GM18502 (cell line): ENCODE measurements around the gene DHRS3.

Experiments
- ATAC-seq: cut with Tn5 transposase; IDR thresholded peaks from one replicate; pipeline ENCODE4 v1.9.1; 2021; ENCODE audit warnings: mild to moderate bottlenecking; ENCODE audit not compliant: unreplicated experiment, poor library complexity

The DHRS3 gene

DNA sequence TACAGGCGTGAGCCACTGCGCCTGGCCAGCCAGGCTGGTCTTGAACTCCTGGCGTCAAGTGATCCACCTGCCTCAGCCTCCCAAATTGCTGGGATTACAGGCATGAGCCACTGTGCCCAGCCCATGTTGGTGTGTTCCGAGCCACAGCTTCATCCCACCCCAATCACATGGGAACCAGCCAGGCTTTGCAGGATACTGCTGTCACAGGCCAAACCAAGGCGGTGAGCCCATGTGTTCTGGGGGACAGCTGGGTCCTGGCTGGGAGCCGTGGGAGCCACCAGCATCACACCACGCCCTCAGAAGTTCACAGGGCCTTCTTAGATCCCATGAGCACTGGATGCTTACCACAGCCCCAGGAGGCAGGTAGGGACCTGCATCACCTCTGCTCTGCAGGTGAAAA, 56.9 kb downstream of the DHRS3 start:
- no peak for ATAC-seq

DNA sequence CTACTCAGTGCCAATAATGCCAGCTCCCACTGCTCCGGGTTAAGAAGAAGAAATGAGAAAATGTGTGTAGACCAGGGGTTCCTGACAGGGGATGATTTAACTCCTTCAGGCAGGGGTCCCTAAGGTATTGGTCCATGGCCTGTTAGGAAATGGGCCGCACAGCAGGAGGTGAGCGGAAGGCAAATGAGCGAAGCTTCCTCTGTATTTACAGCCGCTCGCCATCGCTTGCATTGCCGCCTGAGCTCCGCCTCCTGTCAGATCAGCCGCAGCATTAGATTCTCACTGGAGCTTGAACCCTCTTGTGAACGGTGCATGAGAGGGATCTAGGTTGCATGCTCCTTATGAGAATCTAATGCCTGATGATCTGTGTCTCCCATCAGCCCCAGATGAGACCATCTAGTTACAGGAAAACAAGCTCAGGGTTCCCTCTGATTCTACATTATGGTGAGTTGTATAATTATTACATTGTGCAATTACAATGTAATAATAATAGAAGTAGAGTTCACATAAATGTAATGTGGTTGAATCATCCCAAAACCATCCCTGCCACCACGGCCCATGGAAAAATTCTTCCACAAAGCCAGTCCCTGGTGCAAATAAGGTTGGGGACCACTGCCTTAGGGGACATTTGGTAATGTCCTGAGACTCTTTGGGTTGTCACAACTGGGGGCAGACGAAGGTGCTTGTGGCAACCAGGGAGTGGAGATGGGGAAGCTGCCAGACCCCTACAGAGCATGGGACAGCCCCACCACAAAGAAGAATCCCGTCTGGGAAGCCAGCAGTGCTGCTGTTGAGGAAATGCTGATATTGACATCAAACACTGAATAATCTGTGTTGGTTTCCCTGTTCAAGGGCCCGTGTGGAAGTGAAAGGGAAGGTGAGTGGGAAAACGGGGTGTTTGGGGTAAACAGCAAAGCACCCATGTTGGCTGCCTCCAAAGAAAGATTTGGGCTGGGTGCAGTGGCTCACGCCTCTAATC, 60.8 kb downstream of the DHRS3 start:
- no peak for ATAC-seq

DNA sequence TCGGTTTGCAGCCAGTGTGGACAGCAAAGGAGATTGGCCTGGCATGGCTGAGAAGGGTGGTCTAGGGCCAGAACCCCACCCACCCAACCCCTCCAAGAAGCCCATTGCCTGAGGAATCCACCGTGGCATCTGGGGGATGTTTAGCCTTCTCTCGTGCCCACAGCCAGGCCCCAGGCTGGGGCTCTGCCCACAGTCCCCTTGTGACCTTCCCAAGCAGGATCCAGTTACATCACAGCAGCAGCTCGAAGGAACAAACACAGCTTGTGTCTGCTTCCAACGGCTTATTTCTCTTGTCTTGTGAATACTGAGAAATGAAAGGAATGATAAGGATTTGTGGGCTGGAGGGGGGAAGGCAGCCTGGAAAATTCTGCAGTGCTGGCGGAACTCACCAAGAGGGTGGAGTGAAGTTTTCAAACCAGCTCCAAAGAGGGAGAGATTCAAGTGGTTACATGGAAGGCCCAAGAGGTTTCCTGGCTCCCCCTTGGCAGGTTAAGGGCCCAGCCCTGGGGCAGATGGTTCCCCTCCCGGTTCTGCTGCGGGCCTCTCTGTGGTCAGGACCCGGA, 61.6 kb downstream of the DHRS3 start:
- no peak for ATAC-seq

- no peak for ATAC-seq
These were observed 62.3 kb downstream of the DHRS3 start for GRCh38 chr1:12555411-12556367.

- ATAC-seq = no peak
These were observed 63.3 kb downstream of the DHRS3 start for GRCh38 chr1:12554521-12555305.

- ATAC-seq = no peak
These were observed 64.0 kb downstream of the DHRS3 start for GRCh38 chr1:12553963-12554362.

DNA sequence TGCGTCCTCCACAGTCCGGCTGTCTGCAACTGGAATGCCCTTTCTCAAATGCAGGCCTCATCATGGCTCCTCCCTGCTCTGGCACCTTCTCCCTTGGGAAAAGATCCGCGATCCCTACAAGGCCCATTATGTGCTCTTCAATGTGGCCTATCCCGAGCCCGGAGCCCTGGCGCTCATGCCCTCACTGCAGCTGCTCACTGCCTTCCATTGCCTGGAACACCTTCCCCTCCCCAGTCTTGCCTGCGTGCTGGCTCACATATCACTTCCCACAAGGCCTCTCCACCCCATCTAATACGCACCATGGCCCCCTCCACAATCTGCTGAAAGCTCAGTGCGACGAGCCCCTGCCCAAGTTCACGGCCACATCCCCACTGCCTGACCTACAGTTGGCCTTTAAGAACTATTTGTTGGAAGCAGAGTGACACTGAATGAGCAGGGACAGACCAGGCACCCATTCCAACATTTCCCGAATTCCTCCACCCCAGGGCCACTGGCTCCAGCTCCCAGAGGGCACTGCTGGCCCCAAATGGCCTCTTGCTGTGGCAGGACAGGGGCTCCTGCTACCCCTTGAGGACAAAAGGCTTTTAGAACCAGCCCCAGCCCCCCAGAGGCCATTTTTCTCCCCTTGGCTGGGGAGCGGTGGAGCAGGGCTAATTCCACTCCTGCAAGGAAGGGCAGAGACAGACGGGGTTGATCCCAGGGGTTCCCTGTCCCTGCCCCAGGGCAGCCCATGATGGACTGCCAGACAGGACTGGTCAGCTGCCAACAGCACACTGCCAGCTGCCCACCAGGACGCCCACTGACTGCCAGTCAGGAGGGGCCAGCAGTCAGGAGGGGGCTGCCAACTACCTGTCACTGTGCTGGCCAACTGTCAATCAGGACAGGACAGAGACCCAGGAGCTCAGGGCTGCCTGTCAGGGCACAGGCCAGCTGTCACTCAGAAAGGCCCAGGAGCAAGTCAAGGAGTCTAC, 64.8 kb downstream of the DHRS3 start:
- ATAC-seq = no peak

- ATAC-seq = no peak
These were observed 65.7 kb downstream of the DHRS3 start for GRCh38 chr1:12552111-12552888.

DNA sequence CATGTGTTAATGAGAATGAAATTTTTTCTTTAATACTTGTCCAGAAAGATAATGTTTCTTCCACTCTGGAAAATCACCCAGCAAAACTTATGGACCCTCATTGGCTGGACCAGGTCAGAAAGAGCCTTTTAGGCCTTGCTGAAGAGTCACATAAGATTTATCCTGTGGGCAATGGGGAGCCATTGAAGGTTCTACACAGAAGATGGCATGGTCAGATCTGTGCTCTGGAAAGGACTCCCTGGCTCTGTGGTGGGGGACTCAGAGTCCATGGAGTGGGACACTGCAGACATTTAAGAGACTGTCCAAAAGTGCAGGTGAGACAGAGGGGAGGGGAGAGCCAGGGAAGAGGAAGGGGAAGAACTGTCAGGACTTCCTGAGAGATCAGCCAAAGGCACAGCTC, 66.4 kb downstream of the DHRS3 start:
- ATAC-seq = no peak

DNA sequence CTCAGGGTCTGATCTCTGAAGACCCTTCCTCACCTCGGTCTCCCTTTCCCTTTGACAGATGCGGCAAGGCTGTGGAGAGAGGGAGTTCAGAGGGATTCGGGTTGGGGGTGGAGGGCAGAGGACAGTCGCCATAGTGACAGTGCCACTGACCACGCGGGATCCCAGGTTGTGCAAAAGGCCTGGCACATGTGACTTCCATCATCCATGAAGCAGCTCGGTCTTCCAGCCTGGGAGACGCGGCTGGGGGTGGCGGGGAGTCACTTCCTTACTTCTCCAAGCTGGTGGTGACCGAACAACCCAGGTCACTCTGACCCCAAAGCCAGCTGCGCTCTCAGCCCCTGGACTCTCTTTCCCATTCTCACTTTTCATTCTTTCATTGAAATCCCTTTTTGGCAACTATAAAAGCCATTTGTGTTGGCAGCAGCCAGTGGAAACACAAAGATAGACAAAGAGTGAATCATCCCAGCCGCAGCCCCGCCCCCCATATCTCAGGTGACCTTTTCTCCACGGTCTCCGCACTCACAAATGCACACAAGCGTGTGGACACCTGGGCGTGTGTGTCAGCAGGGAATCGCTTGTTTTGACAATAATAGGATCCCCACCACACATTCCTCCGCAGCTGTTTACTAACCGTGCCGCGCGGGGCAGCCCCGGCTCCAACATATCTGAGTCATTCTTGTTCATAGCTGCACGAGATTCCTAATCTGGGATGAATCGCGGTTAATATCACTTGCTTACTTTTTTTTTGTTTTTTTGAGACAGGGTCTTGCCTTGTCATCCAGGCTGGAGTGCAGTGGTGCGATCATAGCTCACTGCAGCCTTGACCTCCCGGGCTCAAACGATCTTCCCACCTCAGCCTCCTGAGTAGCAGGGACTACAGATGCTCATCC, 68.3 kb downstream of the DHRS3 start:
- no peak for ATAC-seq

DNA sequence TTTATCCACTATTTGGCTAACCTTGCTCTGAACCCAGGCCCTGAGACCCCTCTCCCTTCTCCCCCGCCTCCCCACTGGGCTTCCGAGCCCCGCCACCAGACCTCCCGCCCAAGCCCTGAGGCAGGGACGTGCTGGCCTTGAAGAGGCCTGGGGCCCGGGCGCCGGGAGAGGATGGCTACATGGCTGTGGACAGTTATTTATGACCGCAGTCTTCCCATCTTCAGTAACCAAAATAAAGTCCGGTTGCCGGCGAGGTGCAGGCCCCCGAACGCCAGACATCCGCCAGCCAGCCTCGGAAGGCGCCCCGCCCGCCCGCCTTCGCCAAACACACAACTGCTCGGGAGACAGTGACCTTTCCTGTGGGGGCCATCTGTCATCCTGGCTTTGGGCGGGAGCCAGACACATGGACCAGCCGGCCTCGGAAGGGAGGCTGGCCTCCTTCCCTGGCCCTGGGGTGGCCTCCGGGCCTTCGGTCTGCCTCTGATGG, 69.0 kb downstream of the DHRS3 start:
- no peak for ATAC-seq

DNA sequence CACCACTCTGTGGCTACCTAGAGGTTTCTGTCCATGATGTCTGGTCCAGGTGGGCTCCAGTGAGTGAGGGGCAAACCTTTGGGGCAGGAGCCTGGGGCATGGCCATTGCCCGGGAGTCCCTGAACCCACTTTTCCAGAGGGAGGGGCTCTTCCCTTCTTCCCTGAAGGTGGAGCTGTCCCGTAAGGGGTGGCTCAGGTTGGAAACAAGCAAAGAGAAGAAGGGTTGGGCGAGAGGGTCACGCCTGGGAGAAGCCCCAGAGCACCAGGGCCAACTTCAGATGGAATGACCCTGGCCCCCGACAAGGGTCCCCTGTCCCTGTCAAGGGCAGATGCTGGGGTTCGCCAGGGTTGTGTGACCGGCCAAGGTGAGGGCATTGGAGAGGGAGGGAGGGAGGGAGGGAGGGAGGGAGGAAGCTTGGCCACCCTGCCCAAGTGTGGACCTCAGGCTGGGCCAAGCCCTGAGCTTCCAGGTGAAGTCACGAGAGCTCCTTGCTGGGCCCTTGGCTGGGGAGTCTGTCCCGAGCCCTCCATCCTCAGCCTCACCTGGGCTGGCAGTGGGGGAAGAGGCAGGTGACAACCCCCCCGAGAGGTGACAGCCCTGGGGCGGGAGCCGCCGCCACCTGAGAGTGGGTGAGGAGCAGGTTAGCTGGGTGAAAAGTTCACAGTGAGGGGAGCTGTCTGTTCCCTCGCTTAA, 69.6 kb downstream of the DHRS3 start:
- ATAC-seq = no peak

DNA sequence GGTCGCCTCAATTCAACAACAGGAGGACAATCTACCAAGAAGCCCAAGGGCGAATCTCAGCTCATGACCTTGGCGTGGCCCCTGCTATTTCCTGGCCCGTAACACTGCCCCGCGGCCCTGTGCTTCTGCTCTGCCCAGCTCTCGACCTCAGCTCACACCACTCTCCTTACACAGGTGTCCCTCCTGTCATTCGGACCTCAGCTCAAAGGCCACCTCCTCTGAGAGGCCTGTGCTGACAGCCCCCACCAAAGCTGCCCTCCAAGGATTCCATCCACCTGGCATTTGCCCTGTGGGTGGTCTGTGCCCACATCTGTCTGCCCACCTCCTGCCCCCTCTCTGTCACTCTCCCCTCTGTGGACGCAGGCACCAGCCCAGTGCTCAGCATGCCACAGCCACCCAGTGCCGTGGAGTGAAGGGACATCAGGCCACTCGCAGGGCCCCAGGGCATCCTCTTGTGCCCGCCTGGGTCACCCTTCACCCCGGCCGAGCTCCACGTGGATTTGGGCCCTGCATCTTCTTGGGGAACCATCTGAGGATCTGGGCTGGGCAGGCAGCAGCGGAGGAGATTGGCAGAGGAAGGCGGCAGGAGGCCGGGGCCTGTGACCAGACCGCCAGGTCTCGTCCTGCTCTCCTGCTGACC, 70.3 kb downstream of the DHRS3 start:
- no peak for ATAC-seq

DNA sequence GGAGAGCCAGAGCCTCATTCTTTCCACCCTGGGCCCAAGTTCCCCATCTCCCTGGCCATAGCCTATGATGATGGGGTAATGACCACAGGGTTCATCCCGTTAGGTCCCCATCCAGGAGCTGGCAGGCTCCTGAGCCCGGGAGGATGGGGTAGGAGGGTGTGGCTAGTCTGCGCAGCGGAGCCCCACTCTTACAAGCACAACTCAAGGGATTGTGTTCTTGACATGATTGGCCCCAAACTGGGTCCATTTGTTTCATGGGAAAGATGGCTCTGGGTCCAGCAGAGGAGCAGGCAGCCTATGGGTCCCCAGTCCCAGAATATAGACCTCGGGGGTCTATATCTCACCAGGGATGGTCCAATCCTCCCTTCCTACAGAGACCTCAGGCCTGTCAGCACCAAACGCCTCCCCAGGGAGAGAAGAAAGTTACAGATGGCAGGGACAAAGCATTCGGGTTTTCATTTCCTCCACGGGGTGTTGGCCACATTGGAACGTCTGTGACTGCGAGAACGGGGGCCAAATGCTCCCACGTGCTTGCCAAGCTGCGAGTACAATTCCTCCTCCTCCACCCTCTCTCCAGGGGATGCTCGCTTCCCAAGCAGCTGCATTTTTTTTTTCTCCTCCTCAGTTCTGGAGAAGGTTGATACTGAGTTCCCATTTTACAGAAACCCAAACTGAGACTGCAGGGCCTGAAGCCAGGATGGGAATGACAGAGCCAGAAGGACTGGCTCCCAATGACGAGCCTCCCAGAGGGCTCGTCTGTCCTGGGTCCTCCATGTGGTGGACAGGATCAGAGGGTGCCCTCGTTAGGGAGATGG, 71.0 kb downstream of the DHRS3 start:
- no peak for ATAC-seq

- no peak for ATAC-seq
These were observed 73.0 kb downstream of the DHRS3 start for GRCh38 chr1:12544992-12545391.
